ENCODE data around the gene FICD.

- TF ChIP-seq, protein P1, sequence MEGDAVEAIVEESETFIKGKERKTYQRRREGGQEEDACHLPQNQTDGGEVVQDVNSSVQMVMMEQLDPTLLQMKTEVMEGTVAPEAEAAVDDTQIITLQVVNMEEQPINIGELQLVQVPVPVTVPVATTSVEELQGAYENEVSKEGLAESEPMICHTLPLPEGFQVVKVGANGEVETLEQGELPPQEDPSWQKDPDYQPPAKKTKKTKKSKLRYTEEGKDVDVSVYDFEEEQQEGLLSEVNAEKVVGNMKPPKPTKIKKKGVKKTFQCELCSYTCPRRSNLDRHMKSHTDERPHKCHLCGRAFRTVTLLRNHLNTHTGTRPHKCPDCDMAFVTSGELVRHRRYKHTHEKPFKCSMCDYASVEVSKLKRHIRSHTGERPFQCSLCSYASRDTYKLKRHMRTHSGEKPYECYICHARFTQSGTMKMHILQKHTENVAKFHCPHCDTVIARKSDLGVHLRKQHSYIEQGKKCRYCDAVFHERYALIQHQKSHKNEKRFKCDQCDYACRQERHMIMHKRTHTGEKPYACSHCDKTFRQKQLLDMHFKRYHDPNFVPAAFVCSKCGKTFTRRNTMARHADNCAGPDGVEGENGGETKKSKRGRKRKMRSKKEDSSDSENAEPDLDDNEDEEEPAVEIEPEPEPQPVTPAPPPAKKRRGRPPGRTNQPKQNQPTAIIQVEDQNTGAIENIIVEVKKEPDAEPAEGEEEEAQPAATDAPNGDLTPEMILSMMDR (conservative IDR thresholded peaks at IDR 0.05 in 1 of 2, IDR thresholded peaks at IDR 0.05 in 1 of 2; ENCODE audit: low read depth in 1 of 2, low read length in 2 of 2) = no peak
- TF ChIP-seq EZH2 (IDR thresholded peaks at IDR 0.05; ENCODE audit: low read length, missing control alignments) = no peak
These were observed 17.1 kb downstream of the FICD start for GRCh38 chr12:108531929-108532848.

All from fibroblast of lung (primary cell).